Epithelial cell of prostate (primary cell): ENCODE measurements around the gene PRDM8.

ENCODE experiments used
- DNase-seq: peaks from one replicate; pipeline ENCODE4 v3.0.0-alpha.2; 2011; ENCODE audit warnings: low read depth, low spot score
- H3K27ac ChIP-seq: fragments of 450-650 bp; 2 replicates; pipeline ENCODE4 v1.5.1; 2017; ENCODE audit warnings: mild to moderate bottlenecking

The PRDM8 gene

DNA sequence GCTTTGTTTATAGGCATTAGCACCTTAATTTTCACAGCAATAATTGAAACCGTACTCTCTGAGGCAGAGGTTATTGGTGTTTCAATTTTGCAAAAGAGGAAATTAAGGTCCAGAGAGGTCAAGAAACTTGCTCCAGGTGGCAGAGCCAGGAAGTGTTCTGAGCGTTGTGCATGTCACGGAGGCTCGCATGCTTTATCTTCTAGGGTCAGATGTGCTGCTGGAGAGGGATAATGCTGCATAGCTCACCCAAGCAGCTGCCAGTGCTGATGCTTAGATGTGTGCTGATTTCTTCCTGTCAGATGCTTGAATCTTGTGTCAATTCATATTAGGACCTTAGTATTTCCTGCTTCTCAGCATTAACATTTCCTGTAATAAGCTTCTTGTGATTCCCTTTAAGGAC is 56.2 kb downstream of the PRDM8 start:
- no peak overlapping the region for H3K27ac ChIP-seq

More for the DNA sequence above, 56.2 kb downstream of the PRDM8 start:
- DNase-seq, result no peak
